ENCODE measurements around the gene CNIH3. TPM values are rescaled to one million over a fixed set of nuclear protein-coding genes. Genes with fewer than 3 reads are reported as not detected.
"Not testable (repeated sequence)": the region's sequence is repeated elsewhere in the genome, so short reads cannot be mapped to it uniquely, and the experiment has no call there.

The CNIH3 gene
- total and polyA plus RNA-seq, 9 donors: 3.8 to 11.8 (median 8.3) TPM

DNA sequence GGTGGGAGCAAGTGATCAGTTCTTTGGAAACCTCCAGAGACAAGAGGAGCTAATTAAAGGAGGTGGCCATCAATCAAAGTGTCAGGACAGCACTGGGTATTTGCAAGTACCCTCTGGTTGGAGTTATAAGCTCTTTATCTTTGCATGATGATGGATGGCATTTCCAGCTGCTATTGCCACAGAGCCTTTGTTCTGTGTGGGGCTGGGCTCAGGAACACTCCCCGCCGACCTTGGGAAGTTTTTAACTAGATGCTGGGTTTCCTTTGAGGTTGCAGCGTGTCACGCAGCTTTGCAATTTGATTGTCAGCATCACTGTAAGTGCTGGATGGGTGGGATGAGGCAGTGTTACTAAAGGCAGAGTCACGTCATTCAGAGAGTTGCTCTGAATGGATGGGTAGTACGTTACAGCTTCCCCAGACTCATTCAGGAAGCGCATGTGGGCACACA lies 68.9 kb downstream of the CNIH3 start:
- no peaks in the 10 kb centered on the region for H3K4me1 ChIP-seq (ENCODE audit: insufficient read depth)
- TF ChIP-seq, protein P1, sequence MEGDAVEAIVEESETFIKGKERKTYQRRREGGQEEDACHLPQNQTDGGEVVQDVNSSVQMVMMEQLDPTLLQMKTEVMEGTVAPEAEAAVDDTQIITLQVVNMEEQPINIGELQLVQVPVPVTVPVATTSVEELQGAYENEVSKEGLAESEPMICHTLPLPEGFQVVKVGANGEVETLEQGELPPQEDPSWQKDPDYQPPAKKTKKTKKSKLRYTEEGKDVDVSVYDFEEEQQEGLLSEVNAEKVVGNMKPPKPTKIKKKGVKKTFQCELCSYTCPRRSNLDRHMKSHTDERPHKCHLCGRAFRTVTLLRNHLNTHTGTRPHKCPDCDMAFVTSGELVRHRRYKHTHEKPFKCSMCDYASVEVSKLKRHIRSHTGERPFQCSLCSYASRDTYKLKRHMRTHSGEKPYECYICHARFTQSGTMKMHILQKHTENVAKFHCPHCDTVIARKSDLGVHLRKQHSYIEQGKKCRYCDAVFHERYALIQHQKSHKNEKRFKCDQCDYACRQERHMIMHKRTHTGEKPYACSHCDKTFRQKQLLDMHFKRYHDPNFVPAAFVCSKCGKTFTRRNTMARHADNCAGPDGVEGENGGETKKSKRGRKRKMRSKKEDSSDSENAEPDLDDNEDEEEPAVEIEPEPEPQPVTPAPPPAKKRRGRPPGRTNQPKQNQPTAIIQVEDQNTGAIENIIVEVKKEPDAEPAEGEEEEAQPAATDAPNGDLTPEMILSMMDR (IDR thresholded peaks at IDR 0.05): no peak
- TF ChIP-seq EP300 (IDR thresholded peaks at IDR 0.05) (no peak), POLR2A (IDR thresholded peaks at IDR 0.05) (no peak)
- no peak overlapping the region for H3K4me3 ChIP-seq
- no peaks in the 10 kb centered on the region for H3K9me3 ChIP-seq
- H3K27ac ChIP-seq: no peak overlapping the region
- intact Hi-C loops (cut with DNase I): no loop called here
- DNase-seq: no peak
- WGBS, 3 donors: 57 to 63% (median 62%) methylated on average over 7 of the region's 7 CpGs
- H3K27me3 ChIP-seq: no peaks in the 10 kb centered on the region
- no peaks in the 10 kb centered on the region for H3K36me3 ChIP-seq

DNA sequence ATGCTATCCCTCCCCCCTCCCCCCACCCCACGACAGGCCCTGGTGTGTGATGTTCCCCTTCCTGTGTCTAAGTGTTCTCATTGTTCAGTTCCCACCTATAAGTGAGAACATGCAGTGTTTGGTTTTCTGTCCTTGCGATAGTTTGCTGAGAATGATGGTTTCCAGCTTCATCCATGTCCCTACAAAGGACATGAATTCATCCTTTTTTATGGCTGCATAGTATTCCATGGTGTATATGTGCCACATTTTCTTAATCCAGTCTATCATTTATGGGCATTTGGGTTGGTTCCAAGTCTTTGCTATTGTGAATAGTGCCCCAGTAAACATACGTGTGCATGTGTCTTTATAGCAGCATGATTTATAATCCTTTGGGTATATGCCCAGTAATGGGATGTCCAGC lies 70.0 kb downstream of the CNIH3 start:
- intact Hi-C loops (cut with DNase I); H3K27ac ChIP-seq; H3K36me3 ChIP-seq; H3K9me3 ChIP-seq; H3K4me1 ChIP-seq (ENCODE audit: insufficient read depth); H3K27me3 ChIP-seq; DNase-seq; H3K4me3 ChIP-seq: not testable (repeated sequence)
- WGBS, 3 donors: 84 to 90% (median 89%) methylated on average over 3 of the region's 3 CpGs

DNA sequence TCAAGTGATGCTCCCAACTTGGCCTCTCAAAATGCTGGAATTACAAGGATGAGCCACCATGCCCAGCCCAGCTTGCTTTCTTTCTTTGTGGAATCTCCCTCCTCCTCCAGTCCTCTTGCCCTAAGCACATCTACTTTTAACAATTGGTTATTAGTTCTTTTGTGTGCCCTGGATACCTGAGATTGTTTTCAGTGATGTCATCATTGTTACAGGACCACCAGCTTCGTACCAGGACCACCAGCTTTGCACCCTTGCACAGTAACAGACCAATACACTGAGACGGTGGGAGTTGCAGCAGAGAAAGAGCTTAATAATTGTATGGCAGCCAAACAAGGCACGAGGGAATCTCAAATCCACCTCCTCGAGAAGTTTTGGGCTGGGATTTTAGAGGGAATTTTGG lies 71.3 kb downstream of the CNIH3 start:
- TF ChIP-seq EP300 (IDR thresholded peaks at IDR 0.05): no peak
- TF ChIP-seq, protein P1 (IDR thresholded peaks at IDR 0.05): no peak
- no peak for TF ChIP-seq POLR2A (IDR thresholded peaks at IDR 0.05)
- intact Hi-C loops (cut with DNase I): no loop called here
- 78 to 88% (median 86%) methylated on average over 4 of the region's 4 CpGs for WGBS, 3 donors

DNA sequence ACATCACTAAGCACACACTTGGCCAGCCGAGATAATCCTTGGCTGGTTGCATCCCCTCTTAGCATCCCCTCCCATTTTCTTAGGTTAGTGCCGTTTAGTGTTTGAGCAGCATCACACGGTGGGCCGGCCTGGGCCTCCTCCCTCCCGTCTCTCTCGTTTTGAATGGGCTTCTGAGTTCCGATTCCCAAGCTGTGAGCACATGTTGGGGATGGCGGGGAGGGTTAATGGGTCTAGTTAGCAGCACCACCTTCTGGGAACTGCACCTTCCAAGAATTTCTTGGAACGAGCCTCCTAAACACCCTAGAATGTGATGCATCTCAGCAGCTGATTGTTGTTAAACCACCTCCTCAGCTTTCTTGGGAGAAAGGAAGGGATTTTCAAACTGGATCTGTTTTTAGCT lies 73.3 kb downstream of the CNIH3 start:
- no peak for DNase-seq
- Histone ChIP-seq H3K9me3 (no peaks in the 10 kb centered on the region), H3K27ac (no peak overlapping the region), H3K4me3 (no peak overlapping the region), H3K36me3 (no peaks in the 10 kb centered on the region), H3K27me3 (no peaks in the 10 kb centered on the region), H3K4me1 (ENCODE audit: insufficient read depth) (peaks cover 4% of the 10 kb centered on the region)
- intact Hi-C loops (cut with DNase I): no loop called here
- TF ChIP-seq, protein P1 (IDR thresholded peaks at IDR 0.05): no peak
- TF ChIP-seq EP300 (IDR thresholded peaks at IDR 0.05): no peak
- no peak for TF ChIP-seq POLR2A (IDR thresholded peaks at IDR 0.05)
- 33 to 37% (median 37%) methylated on average over 9 of the region's 9 CpGs for WGBS, 3 donors

More for the DNA sequence above, 71.3 kb downstream of the CNIH3 start:
- no peak overlapping the region for H3K4me3 ChIP-seq
- peaks cover 4% of the 10 kb centered on the region for H3K4me1 ChIP-seq (ENCODE audit: insufficient read depth)
- no peaks in the 10 kb centered on the region for H3K27me3 ChIP-seq
- no peak overlapping the region for H3K27ac ChIP-seq
- no peak for DNase-seq
- H3K36me3 ChIP-seq: no peaks in the 10 kb centered on the region
- H3K9me3 ChIP-seq: no peaks in the 10 kb centered on the region

DNA sequence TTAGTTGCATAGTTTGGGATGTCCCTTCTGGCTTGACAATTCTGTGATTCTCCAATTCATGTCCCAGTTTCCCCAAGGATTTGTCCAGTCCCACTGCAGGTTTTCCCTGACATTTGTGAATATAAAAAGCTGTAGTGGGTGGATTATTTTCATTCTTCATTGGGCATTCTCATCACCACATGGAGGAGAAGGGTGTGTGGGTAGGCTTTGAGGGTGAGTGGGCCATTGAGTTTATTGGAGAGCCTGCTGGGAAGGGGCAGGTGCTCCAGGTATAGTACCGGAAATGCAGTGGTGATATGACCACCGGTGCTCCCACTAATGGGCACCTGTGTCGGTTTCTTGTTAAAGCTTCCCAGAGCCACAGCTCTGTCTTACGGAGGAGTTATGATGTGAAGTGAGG lies 74.5 kb downstream of the CNIH3 start:
- no peak for DNase-seq
- no peak overlapping the region for H3K4me3 ChIP-seq
- H3K27ac ChIP-seq: no peak overlapping the region
- TF ChIP-seq EP300 (IDR thresholded peaks at IDR 0.05) (no peak), POLR2A (IDR thresholded peaks at IDR 0.05) (no peak)
- TF ChIP-seq, protein P1 (IDR thresholded peaks at IDR 0.05): no peak
- H3K27me3 ChIP-seq: no peaks in the 10 kb centered on the region
- WGBS, 3 donors: 93 to 94% (median 93%) methylated on average over 4 of the region's 4 CpGs
- H3K36me3 ChIP-seq: no peaks in the 10 kb centered on the region
- peaks cover 4% of the 10 kb centered on the region for H3K4me1 ChIP-seq (ENCODE audit: insufficient read depth)
- intact Hi-C loops (cut with DNase I): no loop called here
- no peaks in the 10 kb centered on the region for H3K9me3 ChIP-seq

All from ovary (tissue), 9 donors.